Measurements from ENCODE around the gene SLC38A11. TPM values are rescaled to one million over a fixed set of nuclear protein-coding genes. Genes with fewer than 3 reads are reported as not detected.

The SLC38A11 gene
- total RNA-seq, 1 donor from 2014 or later, result 0.33 TPM

DNA sequence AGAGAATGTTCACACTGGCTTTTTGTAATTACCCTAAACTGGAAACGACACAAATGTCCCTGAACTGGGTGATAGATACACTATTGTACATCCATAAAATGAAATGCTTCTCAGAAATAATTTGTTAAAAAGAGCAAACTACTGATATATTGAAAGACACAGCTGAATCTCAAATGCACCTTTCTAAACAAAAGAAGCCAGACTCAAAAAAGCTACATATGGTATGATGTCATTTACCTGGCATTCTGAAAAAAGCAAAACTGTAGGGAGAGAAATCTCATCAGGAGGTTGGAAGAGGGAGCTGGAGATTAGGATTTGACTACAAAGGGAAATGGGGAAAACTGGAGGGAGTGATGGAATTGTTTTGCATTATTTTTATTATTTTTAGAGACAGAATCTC is 12.0 kb downstream of the SLC38A11 start:
- no peak for DNase-seq
- Histone ChIP-seq H3K9me3 (replicated peaks) (no peaks in the 10 kb centered on the region), H3K27ac (replicated peaks) (no peak overlapping the region), H3K27me3 (ENCODE audit: low read depth) (no peaks in the 10 kb centered on the region), H3K36me3 (no peaks in the 10 kb centered on the region), H3K4me3 (no peak overlapping the region), H3K4me1 (no peaks in the 10 kb centered on the region)
- TF ChIP-seq CTCF (IDR thresholded peaks at IDR 0.05; ENCODE audit: borderline replicate concordance), result no peak
- intact Hi-C loops (cut with micrococcal nuclease), result no loop called here

DNA sequence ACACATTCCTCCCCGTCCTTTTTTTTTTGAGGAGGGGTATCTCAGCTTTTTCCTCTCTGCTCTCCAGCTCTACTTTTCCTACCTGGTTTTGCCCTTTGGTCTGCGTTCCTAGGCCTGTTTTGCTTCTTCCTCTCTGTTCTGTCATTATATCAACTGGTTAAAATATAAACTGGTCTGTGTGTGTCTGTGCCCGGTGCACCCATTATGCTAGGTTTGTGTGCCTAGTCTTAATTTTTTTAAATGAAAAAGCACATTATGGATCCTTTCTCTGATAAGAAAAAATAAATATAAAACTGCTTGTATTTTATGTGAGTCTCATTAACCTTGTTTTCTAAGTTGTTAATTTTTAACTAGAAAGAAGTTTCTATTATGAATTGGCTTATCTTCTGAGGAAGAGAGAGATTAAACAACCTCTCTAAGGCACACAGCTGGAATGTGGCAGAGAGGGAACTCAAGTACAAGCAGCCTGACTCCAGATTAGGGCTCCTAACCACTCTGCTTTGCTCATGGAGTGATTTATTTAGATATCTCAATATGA is 17.4 kb downstream of the SLC38A11 start:
- Histone ChIP-seq H3K4me1 (no peaks in the 10 kb centered on the region), H3K27me3 (ENCODE audit: low read depth) (no peaks in the 10 kb centered on the region), H3K27ac (replicated peaks) (no peak overlapping the region), H3K4me3 (no peak overlapping the region), H3K9me3 (replicated peaks) (no peaks in the 10 kb centered on the region), H3K36me3 (no peaks in the 10 kb centered on the region)
- no peak for TF ChIP-seq CTCF (IDR thresholded peaks at IDR 0.05; ENCODE audit: borderline replicate concordance)
- no peak for DNase-seq
- intact Hi-C loops (cut with micrococcal nuclease), result no loop called here

DNA sequence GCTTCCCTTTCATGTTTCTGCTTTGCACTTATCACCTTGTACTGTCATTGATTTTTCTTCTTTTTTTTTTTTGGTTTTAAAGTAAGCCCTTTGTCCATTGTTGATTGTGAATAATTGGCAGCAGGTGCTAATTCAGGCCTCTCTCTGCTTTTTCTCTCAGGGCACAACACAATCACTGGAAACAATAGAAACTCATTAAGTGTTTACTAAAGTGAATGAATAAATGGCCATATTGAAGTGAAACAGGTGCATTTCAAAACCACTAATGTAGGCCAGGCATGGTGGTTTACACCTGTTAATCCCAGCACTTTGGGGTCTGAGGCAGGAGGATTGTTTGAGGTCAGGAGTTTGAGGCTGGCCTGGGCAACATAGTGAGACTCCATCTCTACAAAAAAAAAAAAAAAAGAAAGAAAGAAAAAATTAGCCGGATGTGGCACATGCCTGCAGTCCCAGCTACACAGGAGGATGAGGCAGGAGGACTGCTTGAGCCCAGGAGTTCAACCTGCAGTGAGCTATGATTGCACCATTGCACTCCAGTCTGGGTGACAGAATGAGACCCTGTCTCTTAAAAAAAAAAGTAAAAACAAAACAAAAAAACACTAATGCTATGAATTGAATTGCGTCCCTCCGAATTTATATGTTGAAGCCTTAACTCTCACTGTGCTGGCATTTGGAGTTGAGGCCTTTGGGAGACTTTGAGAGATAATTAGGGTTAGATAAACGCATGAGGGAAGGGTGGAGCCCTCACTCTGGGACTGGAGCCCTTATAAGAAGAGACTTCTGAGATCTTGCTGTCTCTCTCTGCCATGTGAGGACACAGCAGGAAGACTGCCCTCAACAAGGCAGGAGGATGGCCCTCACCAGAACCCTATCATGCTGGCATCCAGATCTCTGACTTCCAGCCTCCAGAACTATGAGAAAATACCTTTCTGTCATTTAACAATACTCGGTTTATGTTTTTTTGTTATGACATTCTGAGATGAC is 19.9 kb downstream of the SLC38A11 start:
- TF ChIP-seq CTCF (IDR thresholded peaks at IDR 0.05; ENCODE audit: borderline replicate concordance), result no peak
- Histone ChIP-seq H3K9me3 (replicated peaks) (peaks cover 4% of the 10 kb centered on the region), H3K27me3 (ENCODE audit: low read depth) (no peaks in the 10 kb centered on the region), H3K27ac (replicated peaks) (no peak overlapping the region), H3K4me1 (no peaks in the 10 kb centered on the region), H3K36me3 (no peaks in the 10 kb centered on the region), H3K4me3 (no peak overlapping the region)
- DNase-seq, result no peak
- intact Hi-C loops (cut with micrococcal nuclease), result no loop called here

DNA sequence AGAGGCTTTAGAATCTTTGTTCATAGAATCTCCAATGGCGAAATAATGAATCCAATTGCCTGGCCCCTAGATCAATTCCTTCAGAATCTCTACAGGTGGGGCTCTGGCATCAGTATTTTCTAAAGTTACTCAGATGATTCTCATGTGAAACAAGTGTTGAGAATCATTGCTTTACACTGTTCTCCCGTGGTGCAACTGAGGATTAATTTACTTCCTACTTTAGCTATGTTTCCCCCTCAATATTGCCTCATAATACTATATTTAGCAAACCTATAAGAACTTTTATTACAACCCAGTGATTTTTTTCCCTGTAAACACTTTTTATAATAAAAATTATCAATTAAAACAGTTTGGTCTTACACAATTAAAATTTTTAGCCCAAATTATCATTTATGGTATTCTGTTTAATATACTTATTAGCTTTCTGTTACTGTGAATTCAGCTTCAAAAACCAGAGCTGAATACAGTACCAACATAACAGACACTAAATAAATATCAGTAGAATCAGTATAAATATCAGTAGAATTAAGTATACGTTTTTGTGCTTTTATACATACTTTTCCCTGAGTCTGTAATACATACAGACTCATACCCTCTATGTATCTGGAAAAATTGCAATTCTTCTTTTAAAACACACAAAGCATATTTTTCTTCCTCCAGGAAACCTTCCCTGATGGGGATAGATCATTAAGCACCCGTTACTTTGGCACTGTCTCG is 20.8 kb downstream of the SLC38A11 start:
- Histone ChIP-seq H3K27me3 (ENCODE audit: low read depth) (no peaks in the 10 kb centered on the region), H3K36me3 (no peaks in the 10 kb centered on the region), H3K4me1 (no peaks in the 10 kb centered on the region), H3K27ac (replicated peaks) (no peak overlapping the region), H3K9me3 (replicated peaks) (peaks cover 8% of the 10 kb centered on the region), H3K4me3 (no peak overlapping the region)
- intact Hi-C loops (cut with micrococcal nuclease), result no loop called here
- no peak for TF ChIP-seq CTCF (IDR thresholded peaks at IDR 0.05; ENCODE audit: borderline replicate concordance)
- DNase-seq, result no peak

- intact Hi-C loops (cut with micrococcal nuclease), result no loop called here
- H3K36me3 ChIP-seq, result no peaks in the 10 kb centered on the region
- no peak for TF ChIP-seq CTCF (IDR thresholded peaks at IDR 0.05; ENCODE audit: borderline replicate concordance)
- H3K9me3 ChIP-seq (replicated peaks), result peaks cover 8% of the 10 kb centered on the region
- DNase-seq, result no peak
- no peaks in the 10 kb centered on the region for H3K4me1 ChIP-seq
- H3K27me3 ChIP-seq (ENCODE audit: low read depth), result no peaks in the 10 kb centered on the region
- H3K4me3 ChIP-seq, result no peak overlapping the region
- no peak overlapping the region for H3K27ac ChIP-seq (replicated peaks)
These were observed 21.6 kb downstream of the SLC38A11 start for GRCh38 chr2:164933671-164934189.
